H1 (cell line): ENCODE results near the gene SOX6. TPM values are rescaled to one million over a fixed set of nuclear protein-coding genes. Genes with fewer than 3 reads are reported as not detected.

Source experiments
- CTCF ChIA-PET: fragments of 300-600 bp; sonication (Branson Sonifier 250); formaldehyde crosslinking; loops from one replicate; lab custom pipeline; 2021; ENCODE audit not compliant: partially characterized antibody; lab: Charles Lee
- POLR2A ChIA-PET: fragments of 300-600 bp; sonication (Branson Sonifier 250); formaldehyde crosslinking; loops from one replicate; lab custom pipeline; 2021; ENCODE audit warnings: inconsistent platforms; ENCODE audit not compliant: partially characterized antibody; lab: Charles Lee
- DNase-seq, 2 experiments: peaks; one replicate each; pipeline versions ENCODE4 v3.0.0 to v3.0.0-alpha.2; 2010 to 2022; ENCODE audit warnings: low spot score in 2 of 2, low read depth in 1 of 2, mixed read lengths in 1 of 2
- FAIRE-seq: peaks from 2 replicates; lab custom pipeline; 2011; peaks lifted over from hg19 to GRCh38; lab: Jason Lieb, UNC
- H2AFZ ChIP-seq: 2 replicates; pipeline ENCODE4 v1.8.1; 2012; ENCODE audit warnings: low read length, inconsistent platforms
- H2AK5ac ChIP-seq: 2 replicates; pipeline ENCODE4 v1.6.1; 2013; ENCODE audit warnings: low read depth, low read length
- H2BK120ac ChIP-seq: replicated peaks from 2 replicates; pipeline ENCODE3; 2013; ENCODE audit warnings: low read depth, low read length, inconsistent platforms
- H2BK12ac ChIP-seq: 2 replicates; pipeline ENCODE4 v1.6.1; 2013; ENCODE audit warnings: low read depth, low read length
- H2BK15ac ChIP-seq: 2 replicates; pipeline ENCODE4 v1.6.1; 2013; ENCODE audit warnings: low read length
- H2BK20ac ChIP-seq: 2 replicates; pipeline ENCODE4 v1.6.1; 2013; ENCODE audit warnings: low read length
- H2BK5ac ChIP-seq: 2 replicates; pipeline ENCODE4 v1.6.1; 2013; ENCODE audit warnings: low read depth, low read length
- H3K14ac ChIP-seq: 2 replicates; pipeline ENCODE4 v1.6.1; 2013; ENCODE audit warnings: inconsistent platforms; ENCODE audit not compliant: insufficient read length
- H3K18ac ChIP-seq: 2 replicates; pipeline ENCODE4 v1.6.1; 2013; ENCODE audit warnings: low read length; ENCODE audit errors: extremely low read depth
- H3K23ac ChIP-seq: 2 replicates; pipeline ENCODE4 v1.6.1; 2013; ENCODE audit warnings: inconsistent platforms; ENCODE audit not compliant: insufficient read length
- H3K23me2 ChIP-seq: 2 replicates; pipeline ENCODE4 v1.6.1; 2013; ENCODE audit warnings: low read depth, low read length
- H3K27ac ChIP-seq: 2 replicates; pipeline ENCODE4 v1.6.1; 2011; ENCODE audit warnings: low read depth, low read length, inconsistent platforms
- H3K27me3 ChIP-seq, 4 experiments: replicated peaks in 1 of 4; 1 replicate in 1 of 4; 2 replicates in 3 of 4; pipeline versions ENCODE4 v1.6.1 to v1.8.1; 2011 to 2013; ENCODE audit warnings: low read length in 3 of 4, mild to moderate bottlenecking in 3 of 4, inconsistent platforms in 2 of 4, mixed read lengths in 2 of 4, moderate library complexity in 1 of 4; ENCODE audit not compliant: control insufficient read depth in 3 of 4, insufficient read depth in 3 of 4; ENCODE audit errors: extremely low read depth in 1 of 4
- H3K36me3 ChIP-seq, 4 experiments: 2 replicates each; pipeline versions ENCODE4 v1.6.1 to v1.8.1; 2011 to 2013; ENCODE audit warnings: mild to moderate bottlenecking in 4 of 4, low read length in 3 of 4, moderate library complexity in 2 of 4, control low read depth in 1 of 4, inconsistent platforms in 1 of 4; ENCODE audit not compliant: insufficient read depth in 4 of 4, control insufficient read depth in 2 of 4
- H3K4ac ChIP-seq: replicated peaks from 2 replicates; pipeline ENCODE3; 2013; ENCODE audit warnings: low read length, low read depth, mixed read lengths, inconsistent platforms; ENCODE audit not compliant: insufficient read length
- H3K4me1 ChIP-seq, 4 experiments: replicated peaks in 1 of 4; 1 replicate in 1 of 4; 2 replicates in 3 of 4; pipeline versions ENCODE4 v1.6.1 to v1.8.1; 2011 to 2013; ENCODE audit warnings: low read length in 3 of 4, inconsistent platforms in 2 of 4, mixed read lengths in 1 of 4; ENCODE audit not compliant: insufficient read depth in 4 of 4, control insufficient read depth in 3 of 4
- H3K4me2 ChIP-seq, 2 experiments: 2 replicates each; pipeline versions ENCODE4 v1.6.1 to v1.8.1; 2011 to 2013; ENCODE audit warnings: low read depth in 2 of 2, low read length in 2 of 2, control low read depth in 1 of 2, inconsistent platforms in 1 of 2, mild to moderate bottlenecking in 1 of 2; ENCODE audit not compliant: insufficient read depth in 1 of 2
- H3K4me3 ChIP-seq, 4 experiments: fragments of 200-600, 300-600 bp in 1 of 4; sonication (generic), shearing (Covaris generic), sonication (Bioruptor Twin) in 1 of 4; 2 replicates each; pipeline versions ENCODE4 v1.5.1 to v1.8.1; 2011 to 2016; ENCODE audit warnings: low read length in 4 of 4, low read depth in 3 of 4, control low read depth in 2 of 4, inconsistent platforms in 2 of 4, mild to moderate bottlenecking in 2 of 4, mixed read lengths in 1 of 4, moderate library complexity in 1 of 4; ENCODE audit not compliant: insufficient read depth in 2 of 4; ENCODE audit errors: extremely low read depth in 1 of 4
- H3K56ac ChIP-seq: replicated peaks from 2 replicates; pipeline ENCODE3; 2013; ENCODE audit warnings: low read depth, mild to moderate bottlenecking, mixed read lengths, low read length, inconsistent platforms; ENCODE audit not compliant: insufficient read length
- H3K79me1 ChIP-seq: 2 replicates; pipeline ENCODE4 v1.6.1; 2013; ENCODE audit warnings: low read depth, low read length, control low read depth
- H3K79me2 ChIP-seq, 2 experiments: 2 replicates each; pipeline versions ENCODE4 v1.6.1 to v1.8.1; 2012 to 2013; ENCODE audit warnings: low read length in 2 of 2, mild to moderate bottlenecking in 2 of 2, inconsistent platforms in 1 of 2; ENCODE audit not compliant: insufficient read depth in 2 of 2, control insufficient read depth in 1 of 2
- H3K9ac ChIP-seq, 4 experiments: replicated peaks in 1 of 4; 1 replicate in 1 of 4; 2 replicates in 3 of 4; pipeline versions ENCODE4 v1.6.1 to v1.8.1; 2011 to 2013; ENCODE audit warnings: low read depth in 3 of 4, low read length in 3 of 4, control low read depth in 2 of 4, mild to moderate bottlenecking in 2 of 4, moderate library complexity in 2 of 4, inconsistent platforms in 1 of 4; ENCODE audit errors: extremely low read depth in 1 of 4
- H3K9me3 ChIP-seq, 2 experiments: 2 replicates each; pipeline versions ENCODE4 v1.6.1 to v1.8.1; 2012 to 2013; ENCODE audit warnings: mild to moderate bottlenecking in 2 of 2, moderate library complexity in 2 of 2, control low read depth in 1 of 2, inconsistent platforms in 1 of 2, low read depth in 1 of 2, low read length in 1 of 2, mixed read lengths in 1 of 2; ENCODE audit not compliant: insufficient read depth in 2 of 2
- H4K20me1 ChIP-seq, 2 experiments: replicated peaks in 1 of 2; 2 replicates each; pipeline versions ENCODE3 to v1.8.1; 2011 to 2013; ENCODE audit warnings: inconsistent platforms in 2 of 2, low read length in 2 of 2, mild to moderate bottlenecking in 1 of 2; ENCODE audit not compliant: insufficient read depth in 2 of 2, control insufficient read depth in 1 of 2
- H4K5ac ChIP-seq: 2 replicates; pipeline ENCODE4 v1.6.1; 2013; ENCODE audit warnings: low read length, low read depth, mixed read lengths, inconsistent platforms; ENCODE audit not compliant: insufficient read length
- H4K8ac ChIP-seq: 2 replicates; pipeline ENCODE4 v1.8.0; 2013; ENCODE audit warnings: mild to moderate bottlenecking, moderate library complexity, low read length, inconsistent platforms; ENCODE audit not compliant: insufficient read depth; ENCODE audit errors: extremely low read depth
- H4K91ac ChIP-seq: replicated peaks from 2 replicates; pipeline ENCODE3; 2013; ENCODE audit warnings: low read length, mixed read lengths, inconsistent platforms; ENCODE audit not compliant: insufficient read length
- ATF2 ChIP-seq: IDR thresholded peaks from 2 replicates; pipeline ENCODE4 v1.6.1; 2012; ENCODE audit warnings: low read length, inconsistent platforms
- BRCA1 ChIP-seq: IDR thresholded peaks from 2 replicates; pipeline ENCODE4 v1.6.1; 2012; ENCODE audit warnings: low read depth, low read length, improper control_type of control experiment
- CHD1 ChIP-seq: IDR thresholded peaks from 2 replicates; pipeline ENCODE4 v1.6.1; 2012; ENCODE audit warnings: low read depth, low read length, improper control_type of control experiment
- GTF2F1 ChIP-seq: IDR thresholded peaks from 2 replicates; pipeline ENCODE4 v1.6.1; 2012; ENCODE audit warnings: low read depth, low read length, improper control_type of control experiment, borderline replicate concordance
- KDM1A ChIP-seq: fragments of 200-600, 300-600 bp; sonication (generic); IDR thresholded peaks from 2 replicates; pipeline ENCODE4 v1.7.1; 2016; ENCODE audit warnings: mild to moderate bottlenecking, low read length, borderline replicate concordance
- KDM4A ChIP-seq: IDR thresholded peaks from one replicate; pipeline ENCODE4 v1.7.1; 2012; ENCODE audit warnings: low read depth, mild to moderate bottlenecking, moderate library complexity, low read length, inconsistent platforms; ENCODE audit not compliant: severe bottlenecking
- MAFK ChIP-seq: IDR thresholded peaks from 2 replicates; pipeline ENCODE4 v1.6.1; 2012; ENCODE audit warnings: low read depth, mild to moderate bottlenecking, improper control_type of control experiment, low read length
- NRF1 ChIP-seq: IDR thresholded peaks from 2 replicates; pipeline ENCODE4 v1.6.1; 2011; ENCODE audit warnings: mild to moderate bottlenecking, low read depth, low read length, improper control_type of control experiment
- SP4 ChIP-seq: IDR thresholded peaks from 2 replicates; pipeline ENCODE4 v1.6.1; 2012; ENCODE audit warnings: low read length, inconsistent platforms
- WGBS, 2 experiments: shearing (Covaris generic) in 1 of 2; methylation state at CpG; one replicate each; pipeline versions ENCODE4 v1.1.6 to v1.1.7; 2013 to 2015; ENCODE audit warnings: low lambda C conversion rate in 2 of 2, mixed read lengths in 2 of 2, inconsistent platforms in 1 of 2, low coverage in 1 of 2, missing lambda C conversion rate in 1 of 2; ENCODE audit not compliant: insufficient replicate concordance in 2 of 2, insufficient coverage in 1 of 2, insufficient read length in 1 of 2; ENCODE audit errors: extremely low coverage in 1 of 2, missing lambda C conversion rate in 1 of 2; 5-methylcytosine and 5-hydroxymethylcytosine counted together
- polyA plus RNA-seq, 7 experiments: library from polyadenylated mRNA; depleted of rRNA in 3 of 7; stranded (reverse) in 5 of 7; unstranded in 2 of 7; fragments of >200 nt in 5 of 7; fragments of 200-250 nt in 2 of 7; gene quantifications; 1 replicate in 5 of 7; 2 replicates in 1 of 7; 4 replicates in 1 of 7; pipeline versions ENCODE4 v1.2.1 to v1.2.3, GENCODE V29; 2011 to 2013; ENCODE audit warnings: missing spikeins in 2 of 7, mixed read lengths in 2 of 7
- total RNA-seq: library from RNA; stranded (reverse); fragmentation: NEBNext Ultra II Directional; extraction: Animal tissue kit (Norgen Biotek cat#: 25700); gene quantifications from 2 replicates; pipeline ENCODE4 v1.2.1, GENCODE V29; 2021

SOX6 gene
- total and polyA plus RNA-seq, 2 of the 8 experiments (the other 6 are each of a cell fraction or from before 2014, with no cell fraction given): 0.09 TPM; not detected in 1

GRCh38 chr11:16136792-16137390, 219.5 kb downstream of the SOX6 start:
- H3K4ac ChIP-seq: no peak overlapping the region
- H2BK120ac ChIP-seq: no peak overlapping the region
- FAIRE-seq: no peak
- no peak overlapping the region for H3K9ac ChIP-seq
- WGBS, 2 experiments: 96% methylated on average over 5 of the region's 5 CpGs; no CpG with 5 or more reads in 1 of the 2 experiments
- no peak overlapping the region for H3K14ac ChIP-seq
- H3K23me2 ChIP-seq: no peaks in the 10 kb centered on the region
- no peak overlapping the region for H3K56ac ChIP-seq
- H3K79me2 ChIP-seq: no peaks in the 10 kb centered on the region
- no peak overlapping the region for H3K18ac ChIP-seq
- H2BK15ac ChIP-seq: no peak overlapping the region
- POLR2A ChIA-PET: no interaction called here
- no peak overlapping the region for H2BK20ac ChIP-seq
- H2AFZ ChIP-seq: no peak overlapping the region
- no peak overlapping the region for H2AK5ac ChIP-seq
- no peak overlapping the region for H3K4me2 ChIP-seq
- no peak overlapping the region for H4K91ac ChIP-seq
- no peak overlapping the region for H2BK5ac ChIP-seq
- CTCF ChIA-PET: no interaction called here
- H3K4me1 ChIP-seq: no peaks in the 10 kb centered on the region
- no peaks in the 10 kb centered on the region for H4K20me1 ChIP-seq
- H3K27me3 ChIP-seq: no peaks in the 10 kb centered on the region
- H3K27ac ChIP-seq: no peak overlapping the region
- no peak overlapping the region for H3K23ac ChIP-seq
- no peaks in the 10 kb centered on the region for H3K79me1 ChIP-seq
- H3K9me3 ChIP-seq: peaks cover 3 to 6% of the 10 kb centered on the region in 2 experiments; a peak in 2 of 4 replicates
- H4K5ac ChIP-seq: no peak overlapping the region
- H2BK12ac ChIP-seq: no peak overlapping the region
- no peak for DNase-seq
- H3K36me3 ChIP-seq: no peaks in the 10 kb centered on the region
- no peak overlapping the region for H3K4me3 ChIP-seq
- H4K8ac ChIP-seq: no peak overlapping the region
- TF ChIP-seq SP4: no peak
- no peak for TF ChIP-seq KDM4A
- TF ChIP-seq GTF2F1: no peak
- TF ChIP-seq KDM1A: no peak
- TF ChIP-seq NRF1: no peak
- no peak for TF ChIP-seq MAFK
- no peak for TF ChIP-seq CHD1
- no peak for TF ChIP-seq ATF2
- TF ChIP-seq BRCA1: no peak
